GM19395 (cell line): ENCODE measurements around the gene TRIM45.
"Not testable (repeated sequence)": the region's sequence is repeated elsewhere in the genome, so short reads cannot be mapped to it uniquely, and the experiment has no call there.

Source experiments
- ATAC-seq: cut with Tn5 transposase; IDR thresholded peaks from one replicate; pipeline ENCODE4 v1.9.1; 2021; ENCODE audit warnings: mild to moderate bottlenecking, moderate library complexity; ENCODE audit not compliant: unreplicated experiment

Gene TRIM45

GRCh38 chr1:117101858-117102257, 19.7 kb downstream of the TRIM45 start:
- not testable (repeated sequence) for ATAC-seq

GRCh38 chr1:117101334-117101733, 20.2 kb downstream of the TRIM45 start:
- no peak for ATAC-seq

- no peak for ATAC-seq
Observed at GRCh38 chr1:117098287-117098890, 23.2 kb downstream of the TRIM45 start.

- ATAC-seq, result no peak
Observed at GRCh38 chr1:117097443-117097842, 24.1 kb downstream of the TRIM45 start.

- ATAC-seq, result no peak
Observed at GRCh38 chr1:117096951-117097408, 24.6 kb downstream of the TRIM45 start.

- no peak for ATAC-seq
Observed at GRCh38 chr1:117094841-117095604, 26.5 kb downstream of the TRIM45 start.

- ATAC-seq, result peak; percentile 81
Observed at GRCh38 chr1:117093870-117094621, 27.5 kb downstream of the TRIM45 start.

GRCh38 chr1:117093091-117093534, 28.4 kb downstream of the TRIM45 start:
- ATAC-seq, result no peak

- ATAC-seq, result no peak
Observed at GRCh38 chr1:117092594-117092993, 29.0 kb downstream of the TRIM45 start.

- ATAC-seq, result no peak
Observed at GRCh38 chr1:117089996-117090395, 31.6 kb downstream of the TRIM45 start.

GRCh38 chr1:117087686-117088085, 33.9 kb downstream of the TRIM45 start:
- no peak for ATAC-seq

GRCh38 chr1:117084231-117084630, 37.3 kb downstream of the TRIM45 start:
- no peak for ATAC-seq

- ATAC-seq, result no peak
Observed at GRCh38 chr1:117079737-117080136, 41.8 kb downstream of the TRIM45 start.

GRCh38 chr1:117077267-117077666, 44.3 kb downstream of the TRIM45 start:
- ATAC-seq, result no peak

GRCh38 chr1:117076648-117077047, 44.9 kb downstream of the TRIM45 start:
- no peak for ATAC-seq

- no peak for ATAC-seq
Observed at GRCh38 chr1:117070124-117070523, 51.4 kb downstream of the TRIM45 start.

GRCh38 chr1:117069220-117069844, 52.2 kb downstream of the TRIM45 start:
- ATAC-seq, result no peak

GRCh38 chr1:117068580-117068979, 53.0 kb downstream of the TRIM45 start:
- ATAC-seq, result no peak

GRCh38 chr1:117067533-117068370, 53.8 kb downstream of the TRIM45 start:
- peak; percentile 78 for ATAC-seq

- ATAC-seq, result no peak
Observed at GRCh38 chr1:117066367-117066766, 55.2 kb downstream of the TRIM45 start.
